NCI-H1092 (cell line): ENCODE data around the gene MBD2.
"Not testable (repeated sequence)": the region's sequence is repeated elsewhere in the genome, so short reads cannot be mapped to it uniquely, and the experiment has no call there.

ENCODE experiments used
- DNase-seq: peaks from one replicate; lab custom pipeline; 2025; lab: John Stamatoyannopoulos, UW

Gene MBD2

DNA sequence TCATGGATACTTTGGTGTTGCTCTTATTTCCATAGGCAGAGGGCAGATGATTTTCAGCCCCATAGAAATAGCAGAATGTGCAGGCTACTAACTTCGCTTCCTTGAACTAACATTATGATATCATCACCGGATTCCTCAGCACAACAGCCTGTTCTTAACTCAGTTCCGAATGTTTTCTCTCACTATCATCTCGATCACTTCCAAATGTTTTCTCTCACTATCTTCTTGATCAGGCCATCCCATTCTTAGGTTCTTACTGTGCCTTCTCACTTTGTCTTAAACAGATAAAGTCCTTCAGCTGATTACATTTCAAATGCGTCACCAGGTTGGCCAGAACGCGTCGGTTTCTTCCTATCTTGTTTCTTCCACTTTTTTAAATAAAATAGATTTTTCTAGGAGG is 11.4 kb upstream of the MBD2 start:
- DNase-seq: no peak

DNA sequence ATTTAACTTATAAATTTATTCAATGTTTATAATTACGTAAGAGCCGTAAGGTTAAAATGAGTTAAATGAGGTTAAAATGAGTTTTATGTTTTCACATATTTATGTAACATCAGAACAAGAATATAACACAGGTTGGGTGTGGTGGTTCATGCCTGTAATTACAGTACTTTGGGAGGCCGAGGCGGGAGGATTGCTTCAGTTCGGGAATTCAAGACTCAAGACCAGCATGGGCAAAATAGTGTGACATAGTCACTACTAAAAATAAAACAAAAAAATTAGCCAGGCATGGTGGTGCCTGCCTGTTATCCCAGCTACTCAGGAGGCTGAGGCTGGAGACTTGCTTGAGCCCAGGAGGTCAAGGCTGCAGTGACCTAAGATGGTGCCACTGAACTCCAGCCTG is 9.3 kb upstream of the MBD2 start:
- DNase-seq: no peak

DNA sequence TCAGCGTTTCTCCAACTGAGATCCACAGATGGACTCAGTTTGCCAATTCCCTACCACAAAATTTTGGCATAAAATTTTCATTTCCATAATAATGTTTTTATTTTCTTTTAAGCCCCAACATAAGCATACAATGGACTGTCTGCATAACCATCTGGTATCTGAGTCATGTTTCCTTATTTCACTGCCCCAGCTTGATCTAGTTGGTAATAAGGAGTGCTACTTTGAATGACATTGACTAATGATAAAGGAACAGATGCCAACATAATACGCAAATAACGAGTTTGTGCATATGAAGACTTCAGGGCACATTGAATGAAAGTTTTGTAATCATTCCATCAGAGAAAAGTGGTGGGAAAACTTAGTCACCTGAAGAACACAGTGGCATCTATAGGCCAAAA is 8.8 kb upstream of the MBD2 start:
- DNase-seq: no peak

DNA sequence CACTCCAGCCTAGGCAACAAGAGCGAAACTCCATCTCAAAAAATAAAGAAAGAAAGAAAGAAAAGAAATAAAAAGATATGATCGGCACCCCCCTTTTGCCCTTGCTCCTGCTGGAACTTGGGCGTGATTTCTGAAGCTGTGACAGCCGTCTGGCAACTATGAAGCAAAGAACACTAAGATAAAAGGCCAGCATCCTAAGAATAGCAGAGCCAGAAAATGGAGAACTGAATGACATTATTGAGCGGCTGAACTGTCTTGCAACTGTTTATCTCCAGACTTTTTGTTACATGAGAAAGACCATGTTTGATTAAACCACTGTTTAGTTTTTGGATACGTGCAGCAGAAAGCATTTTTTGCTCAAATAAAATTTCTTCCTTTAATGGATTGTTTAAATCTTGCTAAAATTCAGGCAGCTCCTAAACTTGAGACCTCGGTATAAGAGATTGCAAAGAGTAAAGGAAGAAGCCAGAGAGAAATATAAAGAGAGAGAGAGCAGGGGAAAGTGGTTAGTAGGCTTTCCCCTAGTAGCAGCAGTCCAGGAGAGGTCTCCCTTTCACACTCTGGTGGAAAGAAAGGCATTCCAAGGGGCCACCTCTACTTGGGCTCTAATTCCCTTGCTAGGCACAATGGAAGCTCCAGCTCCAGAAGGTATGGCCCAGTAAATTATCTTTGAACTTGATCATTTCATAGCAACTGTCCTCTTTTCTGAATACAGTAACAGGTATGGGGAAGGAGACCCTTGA is 8.2 kb upstream of the MBD2 start:
- DNase-seq: no peak

DNA sequence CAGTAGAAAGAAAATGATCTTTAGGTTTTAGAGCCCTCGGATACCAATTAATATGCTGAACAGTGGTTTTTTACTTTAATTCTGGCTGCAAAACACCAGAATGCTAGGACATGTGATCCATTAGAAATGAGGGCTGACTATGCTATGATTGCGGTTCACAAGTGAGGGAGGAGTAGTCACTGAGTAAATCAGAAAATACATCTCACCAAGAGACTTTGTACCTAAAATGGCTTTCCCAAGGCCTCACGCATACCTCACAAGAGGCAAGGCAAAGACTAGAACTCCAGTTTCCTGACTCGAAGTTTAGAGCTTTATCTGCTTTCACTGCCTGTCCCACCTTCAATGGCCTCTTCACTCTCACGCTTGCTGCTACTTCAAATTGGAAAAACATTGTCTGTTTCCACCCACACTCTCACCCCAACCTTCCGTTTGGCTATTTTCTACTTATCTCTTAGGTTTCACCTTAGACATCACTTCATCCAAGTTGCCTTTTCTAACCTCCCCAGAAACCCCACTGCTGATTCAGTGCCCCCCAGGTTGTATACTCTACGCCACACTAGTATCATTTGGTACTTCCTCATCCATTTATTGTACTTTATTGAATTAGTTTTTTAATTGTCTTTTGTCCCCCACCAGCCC is 5.1 kb upstream of the MBD2 start:
- no peak for DNase-seq

DNA sequence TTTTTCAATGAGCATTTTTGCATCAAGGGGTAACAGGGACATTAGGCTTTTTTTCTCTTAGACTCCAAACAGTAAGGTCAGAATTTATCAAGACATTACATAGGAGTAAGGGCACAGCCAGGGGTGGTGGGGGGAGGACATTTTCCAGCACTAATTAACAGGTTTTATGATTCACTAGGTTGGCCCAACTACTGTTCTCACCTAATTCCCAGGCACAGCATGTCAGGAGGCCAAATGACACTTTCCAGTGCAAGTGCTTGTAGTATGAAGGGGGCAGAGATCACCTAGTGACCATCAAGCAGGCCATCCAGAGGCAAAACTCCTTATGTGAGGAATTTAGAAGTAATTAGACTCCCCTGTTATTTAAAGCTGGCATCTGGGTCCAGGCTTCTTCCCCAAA is 3.9 kb upstream of the MBD2 start:
- DNase-seq: no peak

DNA sequence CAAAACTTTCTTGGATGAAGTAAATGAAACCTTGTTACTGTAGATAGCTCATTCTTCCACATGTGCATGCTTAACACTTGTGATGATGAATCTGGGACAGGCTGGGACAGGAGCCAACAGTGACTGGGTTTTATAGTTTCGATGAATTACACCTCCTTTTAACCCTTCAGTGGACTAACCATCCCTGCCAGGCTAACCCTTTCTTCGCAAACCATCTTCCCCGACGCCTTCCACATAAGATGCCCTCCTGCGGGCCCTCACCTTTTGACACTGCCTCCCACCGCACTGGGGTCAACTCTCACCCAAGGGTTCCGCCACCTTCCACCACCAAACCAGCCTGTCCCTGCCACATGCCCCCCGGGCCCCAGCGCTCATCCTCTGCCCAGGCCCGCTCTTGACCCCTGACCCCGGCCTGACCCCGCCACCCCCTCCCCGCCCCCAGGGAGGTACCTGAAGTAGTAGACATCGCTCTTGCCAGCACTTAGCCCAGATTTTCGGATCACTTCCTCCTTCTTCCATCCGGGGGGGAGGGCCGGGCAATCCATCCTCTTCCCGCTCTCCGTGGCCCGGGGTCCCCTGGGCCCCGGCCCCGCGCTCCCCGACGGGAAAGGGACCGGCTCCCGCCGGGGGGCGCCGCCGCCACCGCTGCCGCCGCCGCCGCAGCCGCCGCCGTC is 764 bp downstream of the MBD2 start:
- DNase-seq: no peak

DNA sequence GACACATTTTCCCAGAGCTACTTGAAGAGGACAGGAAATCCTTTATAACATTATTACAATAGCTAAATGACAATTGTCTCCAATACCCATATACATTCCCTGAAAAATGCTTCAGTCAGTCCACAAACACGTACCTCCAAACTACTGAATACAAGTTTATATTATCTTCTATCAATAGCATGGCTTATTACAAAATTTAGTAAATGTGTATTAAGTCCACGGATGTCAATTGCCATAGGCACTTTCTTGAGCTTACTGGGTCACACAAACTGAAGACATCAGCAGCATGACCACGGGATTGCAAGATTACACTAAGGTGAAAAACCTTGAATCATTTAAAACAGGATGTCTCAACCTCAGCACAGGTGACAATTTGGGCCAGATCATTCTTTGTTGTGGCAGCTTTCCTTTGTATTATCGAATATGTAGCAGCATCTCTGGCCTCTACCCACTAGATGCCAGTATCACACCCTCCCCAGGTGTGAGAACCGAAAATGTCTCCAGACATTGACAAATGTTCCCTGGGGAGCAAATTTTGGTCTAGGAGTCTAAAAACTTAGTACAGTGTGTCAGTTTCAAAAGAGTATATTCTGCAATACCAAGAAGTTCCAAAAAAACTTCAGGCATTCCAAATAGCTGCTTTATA is 1.4 kb downstream of the MBD2 start:
- no peak for DNase-seq

DNA sequence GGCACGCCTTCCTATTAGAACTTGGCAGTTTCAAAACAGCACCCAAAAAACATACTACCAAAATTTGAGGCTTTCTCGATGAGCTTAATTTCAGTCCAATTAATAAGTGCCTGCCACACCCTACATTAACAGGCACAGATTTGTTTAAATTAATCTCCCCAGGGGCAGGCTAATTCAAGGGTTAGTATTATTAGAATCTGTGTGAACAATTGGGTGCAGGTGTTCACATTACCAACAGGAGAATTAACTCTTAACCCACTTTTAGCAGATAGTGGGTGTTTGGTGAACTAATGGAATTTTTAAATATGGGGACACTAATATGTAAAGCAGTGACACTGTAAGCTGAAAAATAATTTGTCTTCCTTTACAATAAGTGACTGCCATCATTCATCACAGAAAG is 4.1 kb downstream of the MBD2 start:
- no peak for DNase-seq

DNA sequence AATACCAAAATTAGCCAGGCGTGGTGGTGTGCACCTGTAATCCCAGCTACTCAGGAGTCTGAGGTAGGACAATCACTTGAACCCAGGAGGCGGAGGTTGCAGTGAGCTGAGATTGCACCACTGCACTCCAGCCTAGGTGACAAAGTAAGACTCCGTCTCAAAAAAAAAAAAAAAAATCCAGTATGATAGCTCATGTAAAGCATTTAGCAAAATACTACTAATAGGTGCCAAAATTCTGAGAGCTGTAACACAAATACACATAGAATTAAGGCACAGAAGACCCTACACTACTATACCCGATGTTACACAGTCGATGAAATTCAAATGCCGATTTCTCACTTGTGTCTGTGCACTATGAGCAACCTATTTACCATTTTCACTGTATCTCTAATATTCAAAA is 5.7 kb downstream of the MBD2 start:
- not testable (repeated sequence) for DNase-seq

DNA sequence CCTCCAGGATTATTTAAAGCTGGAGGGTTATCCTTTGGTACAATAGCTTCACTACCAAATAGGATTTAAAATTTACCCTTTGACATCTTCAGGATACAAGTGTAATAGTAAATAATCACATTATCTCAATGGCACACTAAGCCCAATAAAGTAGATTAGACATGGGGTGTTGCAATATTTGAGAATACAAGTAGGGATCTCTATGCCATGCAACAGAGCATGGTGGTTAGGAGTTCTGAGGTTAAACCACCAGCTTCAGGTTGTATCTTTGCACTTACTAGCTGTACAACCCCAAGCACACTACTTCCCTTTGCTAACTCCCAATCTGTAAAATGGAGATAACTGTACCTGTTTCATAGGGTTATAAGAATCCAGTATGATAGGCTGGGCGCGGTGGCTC is 6.2 kb downstream of the MBD2 start:
- no peak for DNase-seq

DNA sequence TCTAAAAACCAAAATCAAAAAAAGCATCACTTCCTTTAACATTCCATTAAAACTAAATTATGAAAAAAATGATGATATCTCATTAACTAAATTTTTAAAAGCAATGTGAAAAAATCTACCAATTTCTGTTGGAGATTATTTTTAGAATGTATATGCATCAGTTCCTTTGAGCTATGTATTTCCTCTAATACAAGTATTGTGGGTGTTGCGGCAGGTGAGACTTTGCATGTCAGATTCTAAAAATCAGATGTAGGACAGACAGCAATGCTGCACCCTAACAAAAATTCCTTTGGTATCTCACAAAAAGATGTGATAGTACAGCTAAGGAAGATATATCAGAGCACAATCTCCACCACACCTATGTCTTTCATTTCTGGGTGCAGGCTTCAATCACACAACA is 6.8 kb downstream of the MBD2 start:
- no peak for DNase-seq

DNA sequence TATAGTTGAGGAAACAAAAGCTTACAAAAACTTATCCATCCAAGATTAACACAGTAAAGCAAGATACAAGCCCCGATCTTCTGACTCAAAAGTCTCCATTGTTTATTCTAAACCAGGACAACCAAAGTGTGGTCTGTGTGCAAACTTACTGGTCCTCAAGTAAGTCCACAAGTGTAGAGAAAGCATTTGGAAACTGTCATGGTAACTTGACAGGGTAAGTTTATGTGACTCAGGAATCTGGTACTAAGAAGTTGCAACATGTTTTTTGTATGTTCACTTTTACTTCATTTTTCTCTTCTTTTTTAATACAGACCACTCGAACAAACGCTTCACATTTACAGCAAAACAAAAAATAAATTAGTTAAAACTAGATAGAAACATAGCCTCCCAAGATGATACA is 9.4 kb downstream of the MBD2 start:
- no peak for DNase-seq

DNA sequence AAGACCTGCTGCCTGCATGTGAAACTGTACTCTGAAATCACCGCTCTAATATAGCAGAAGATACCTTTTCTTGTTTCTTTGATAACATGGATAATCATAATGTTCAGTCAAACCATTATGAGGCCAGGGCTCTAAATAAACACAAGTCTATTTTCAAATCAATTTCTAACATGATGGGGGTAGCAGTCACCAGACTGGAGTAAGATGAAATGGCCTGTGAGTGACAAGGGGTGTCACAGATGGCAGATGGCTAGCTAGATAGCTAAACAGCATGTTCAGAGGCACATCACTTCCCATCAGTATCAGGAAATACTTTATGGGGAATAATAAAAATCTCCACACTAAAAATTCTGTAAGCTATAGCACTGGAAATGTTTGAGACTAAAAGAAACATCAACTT is 14.0 kb downstream of the MBD2 start:
- DNase-seq: no peak

DNA sequence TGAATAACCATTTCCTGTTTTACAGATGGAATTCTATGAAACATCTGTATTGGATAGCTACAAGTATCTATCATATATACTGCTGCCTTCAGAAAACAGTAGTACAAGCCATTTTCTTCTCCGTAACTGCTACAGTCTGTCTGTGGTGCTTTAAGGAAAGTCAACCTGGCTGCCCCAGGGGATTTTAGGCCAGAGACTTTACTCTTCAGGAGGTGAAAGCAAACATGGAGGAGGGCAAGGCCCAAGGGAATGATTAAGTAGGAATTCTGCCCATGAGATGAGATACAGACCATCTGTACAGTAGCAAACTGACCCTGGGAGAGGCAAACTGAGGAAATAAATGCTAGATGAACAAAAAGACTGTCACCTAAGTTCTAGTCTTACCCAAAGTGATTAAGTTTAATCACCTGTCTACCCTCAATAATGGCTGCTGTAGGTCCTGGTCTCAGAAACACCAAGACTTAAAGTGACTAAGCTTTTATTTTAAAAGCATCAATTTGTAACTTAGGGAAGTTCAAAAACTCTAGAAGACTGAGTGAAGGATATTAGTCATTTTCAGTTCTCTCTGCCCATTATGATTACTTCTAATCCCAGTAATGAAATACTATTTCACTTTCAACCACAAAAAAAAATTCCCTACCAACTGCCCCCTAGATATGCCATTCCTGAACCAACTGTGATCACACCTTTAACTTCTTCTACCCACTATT is 14.8 kb downstream of the MBD2 start:
- no peak for DNase-seq

DNA sequence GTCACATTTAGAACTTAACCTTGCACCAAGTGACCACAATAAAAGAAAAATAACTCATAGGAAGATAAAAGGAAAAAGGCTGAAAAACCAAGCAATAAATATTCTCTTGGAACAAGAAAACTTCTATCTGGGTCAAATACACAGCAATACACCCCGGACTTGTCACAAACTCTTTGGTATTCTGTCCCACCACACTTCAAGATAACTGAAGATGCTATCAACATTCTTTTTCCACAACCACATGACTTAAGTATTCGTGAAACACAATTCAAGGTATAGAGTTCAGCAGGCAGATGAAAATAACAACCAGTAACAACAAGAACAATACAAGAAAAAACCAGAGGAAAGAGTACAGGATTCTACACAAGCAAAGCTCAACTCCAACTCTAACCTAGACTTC is 18.0 kb downstream of the MBD2 start:
- DNase-seq: no peak

DNA sequence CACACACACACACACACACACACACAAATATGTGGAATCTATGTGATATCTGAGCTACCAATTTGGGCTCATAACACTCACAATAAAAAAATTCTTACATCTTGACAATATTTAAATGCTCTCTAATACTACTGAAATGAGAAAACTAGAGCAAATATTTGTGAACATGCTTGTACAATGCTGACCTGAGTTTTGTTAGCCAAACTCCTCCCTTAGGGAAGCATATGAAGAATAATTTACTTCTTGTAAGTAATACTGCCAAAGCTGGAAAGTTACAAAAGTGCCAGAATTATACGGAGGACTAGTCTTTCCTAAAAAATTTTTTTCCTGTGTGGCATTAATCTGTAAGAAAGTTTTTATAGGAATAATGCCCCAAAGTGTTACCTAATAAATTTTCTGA is 18.5 kb downstream of the MBD2 start:
- no peak for DNase-seq

DNA sequence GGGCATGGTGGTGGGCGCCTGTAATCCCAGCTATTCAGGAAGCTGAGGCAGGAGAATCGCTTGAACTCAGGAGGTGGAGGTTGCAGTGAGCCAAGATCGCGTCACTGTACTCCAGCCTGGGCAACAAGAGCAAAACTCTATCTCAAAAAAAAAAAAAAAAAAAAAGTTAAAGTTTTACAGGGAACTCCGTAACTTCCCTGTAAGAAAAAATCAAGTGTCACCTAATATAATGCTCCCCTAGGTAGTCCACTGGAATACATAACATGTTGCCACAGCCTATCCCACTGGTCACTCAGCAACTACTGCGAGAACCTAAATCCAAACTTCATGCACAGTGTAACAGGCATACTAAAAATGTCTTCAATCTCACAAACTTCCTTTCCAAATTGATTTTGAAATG is 19.0 kb downstream of the MBD2 start:
- DNase-seq: not testable (repeated sequence)

DNA sequence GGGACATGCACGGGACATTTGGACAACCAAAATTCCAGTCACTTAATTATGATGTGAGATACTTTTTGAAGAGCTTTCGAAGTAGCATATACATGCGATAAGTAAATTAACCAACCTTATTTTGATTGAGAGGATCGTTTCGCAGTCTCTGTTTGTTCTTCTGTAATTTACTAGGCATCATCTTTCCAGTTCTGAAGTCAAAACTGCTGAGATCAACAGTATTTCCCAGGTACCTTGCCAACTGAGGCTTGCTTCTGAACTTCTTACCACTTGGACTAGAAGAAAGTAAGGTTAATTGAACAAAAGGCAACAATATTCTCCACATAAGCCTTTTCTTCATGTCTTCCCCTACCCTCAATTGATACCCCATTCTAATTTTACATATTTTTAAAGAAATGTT is 19.6 kb downstream of the MBD2 start:
- DNase-seq: no peak

DNA sequence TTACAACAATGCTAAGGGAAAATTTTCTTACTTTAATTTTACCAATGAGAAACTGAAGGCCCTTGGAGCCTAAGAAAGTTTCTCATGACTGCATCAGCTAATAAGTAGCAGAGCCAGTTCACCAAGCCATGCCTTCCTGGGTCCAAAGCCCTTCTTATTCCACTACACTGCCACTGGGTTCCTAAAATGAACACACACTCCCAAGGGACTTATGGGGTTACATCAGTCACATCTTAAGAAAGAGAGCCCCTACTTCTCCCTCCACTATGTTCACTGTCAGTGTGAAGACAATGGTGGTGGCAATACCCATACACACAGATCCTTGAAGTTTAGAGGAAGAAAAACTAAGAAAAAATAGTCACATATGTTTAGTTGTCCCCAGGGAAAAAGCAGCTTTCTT is 20.6 kb downstream of the MBD2 start:
- DNase-seq: no peak

DNA sequence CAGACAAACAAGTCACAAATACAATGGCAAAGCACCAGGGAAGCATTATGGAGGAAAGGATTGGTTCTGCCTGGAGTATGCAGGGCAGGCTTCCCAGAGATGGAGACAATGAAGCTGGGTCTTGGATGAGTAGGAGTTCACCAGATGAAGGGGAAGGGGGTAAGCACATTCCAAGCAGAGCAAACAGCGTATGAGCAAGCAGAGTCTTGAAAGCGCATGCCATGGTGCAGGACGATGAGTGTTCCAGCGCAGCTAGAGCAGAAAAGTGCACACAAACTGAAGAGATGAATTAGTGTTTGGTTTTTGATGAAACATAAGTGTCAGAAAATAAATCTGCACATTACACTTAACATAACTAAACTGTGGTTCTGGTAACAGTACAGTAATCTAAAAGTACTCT is 21.6 kb downstream of the MBD2 start:
- no peak for DNase-seq

DNA sequence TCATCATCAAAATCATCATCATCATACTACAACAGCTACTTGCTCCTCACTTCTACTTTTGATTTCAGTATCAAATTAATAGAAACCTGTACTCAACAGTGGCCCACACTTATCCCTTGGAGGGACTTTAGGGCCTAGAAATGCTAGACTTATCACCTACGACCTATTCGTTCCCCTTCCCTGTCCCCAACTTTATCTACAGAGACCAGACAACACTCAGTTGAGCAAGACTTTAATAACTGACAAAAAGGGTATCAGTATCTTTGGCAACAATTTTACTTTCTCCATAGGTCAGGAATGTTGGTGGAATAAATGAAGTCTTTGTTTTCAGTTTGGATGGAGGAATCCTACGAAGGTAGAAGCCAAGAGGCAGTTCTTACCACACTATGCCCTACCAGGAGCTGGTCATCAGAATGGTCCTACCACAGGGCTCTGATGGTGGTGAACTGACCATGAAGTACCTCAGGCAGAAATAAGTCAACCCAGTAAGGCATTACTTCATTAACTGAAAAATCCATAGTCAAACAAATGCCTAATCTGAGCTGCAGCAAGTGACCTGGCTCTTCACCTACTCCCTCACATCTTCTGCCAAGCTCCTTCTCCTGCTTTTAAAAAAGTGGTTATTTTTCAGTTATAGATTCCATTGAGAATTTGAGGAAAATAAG is 26.6 kb downstream of the MBD2 start:
- DNase-seq: no peak
